ENCODE results near the gene HAL. TPM values are rescaled to one million over a fixed set of nuclear protein-coding genes. Genes with fewer than 3 reads are reported as not detected.

Gene HAL
- total and polyA plus RNA-seq, 2 of the 8 experiments (the other 6 are each of a cell fraction or from before 2014, with no cell fraction given), result 0.12 to 0.17 TPM

DNA sequence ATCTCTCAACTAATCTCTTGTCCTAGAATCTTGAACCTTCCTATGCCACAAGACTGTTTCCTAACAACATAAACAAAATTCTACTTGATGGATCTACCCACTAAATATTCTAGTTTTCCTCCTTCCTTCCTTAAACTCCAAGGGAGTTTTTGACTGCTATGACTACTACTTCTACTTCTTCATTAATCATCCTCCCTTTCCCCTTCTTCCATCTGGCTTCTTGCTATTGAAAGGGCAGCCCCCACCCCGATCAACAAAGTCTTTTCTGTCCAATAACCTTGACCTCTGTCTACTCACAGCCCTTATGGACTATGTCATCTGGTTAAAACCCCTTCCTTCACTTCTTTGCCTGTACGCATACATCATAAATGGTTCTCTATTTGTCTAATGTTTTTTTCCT is 33.7 kb upstream of the HAL start:
- POLR2A ChIA-PET (ENCODE audit: partially characterized antibody), result no interaction called here
- 84% methylated on average over 2 of the region's 2 CpGs; no CpG with 5 or more reads in 1 of the 2 experiments for WGBS, 2 experiments (ENCODE audit: extremely low coverage in 1 of 2, insufficient coverage in 1 of 2, insufficient read length in 1 of 2, insufficient replicate concordance in 2 of 2, low coverage in 1 of 2, low lambda C conversion rate in 2 of 2, missing lambda C conversion rate in 1 of 2)

More for the DNA sequence above, 33.7 kb upstream of the HAL start:
- Histone ChIP-seq H3K4me1 (replicated peaks in 1 of 4; ENCODE audit: control insufficient read depth in 3 of 4, insufficient read depth in 4 of 4, low read length in 3 of 4) (no peaks in the 10 kb centered on the region), H2BK5ac (ENCODE audit: low read depth, low read length) (no peak overlapping the region), H3K79me2 (ENCODE audit: control insufficient read depth in 1 of 2, insufficient read depth in 2 of 2, low read length in 2 of 2) (peaks cover 0 to 50% of the 10 kb centered on the region in 2 experiments; a peak in 2 of 4 replicates), H3K9me3 (ENCODE audit: insufficient read depth in 2 of 2, low read depth in 1 of 2, low read length in 1 of 2) (no peaks in the 10 kb centered on the region), H4K8ac (ENCODE audit: extremely low read depth, insufficient read depth, low read length) (no peak overlapping the region), H3K79me1 (ENCODE audit: low read depth, low read length) (no peaks in the 10 kb centered on the region; the same call in 1 of the 2 replicates), H3K4me2 (ENCODE audit: insufficient read depth in 1 of 2, low read depth in 2 of 2, low read length in 2 of 2) (no peak overlapping the region), H4K5ac (ENCODE audit: insufficient read length, low read depth, low read length) (no peak overlapping the region), H3K27me3 (replicated peaks in 1 of 4; ENCODE audit: control insufficient read depth in 3 of 4, extremely low read depth in 1 of 4, insufficient read depth in 3 of 4, low read length in 3 of 4) (no peaks in the 10 kb centered on the region), H3K4me3 (ENCODE audit: extremely low read depth in 1 of 4, insufficient read depth in 2 of 4, low read depth in 3 of 4, low read length in 4 of 4) (no peak overlapping the region), H2BK120ac (replicated peaks; ENCODE audit: low read depth, low read length) (no peak overlapping the region), H4K20me1 (replicated peaks in 1 of 2; ENCODE audit: control insufficient read depth in 1 of 2, insufficient read depth in 2 of 2, low read length in 2 of 2) (no peaks in the 10 kb centered on the region), H3K14ac (ENCODE audit: insufficient read length) (no peak overlapping the region), H4K91ac (replicated peaks; ENCODE audit: insufficient read length, low read length) (no peak overlapping the region), H3K23me2 (ENCODE audit: low read depth, low read length) (peaks cover 3% of the 10 kb centered on the region; the same call in 1 of the 2 replicates), H2BK12ac (ENCODE audit: low read depth, low read length) (no peak overlapping the region), H3K23ac (ENCODE audit: insufficient read length) (no peak overlapping the region), H2AK5ac (ENCODE audit: low read depth, low read length) (no peak overlapping the region), H2BK20ac (ENCODE audit: low read length) (no peak overlapping the region), H3K4ac (replicated peaks; ENCODE audit: insufficient read length, low read depth, low read length) (no peak overlapping the region), H3K18ac (ENCODE audit: extremely low read depth, low read length) (no peak overlapping the region), H2AFZ (ENCODE audit: low read length) (no peak overlapping the region), H2BK15ac (ENCODE audit: low read length) (no peak overlapping the region), H3K36me3 (ENCODE audit: control insufficient read depth in 2 of 4, insufficient read depth in 4 of 4, low read length in 3 of 4) (peaks cover 2 to 42% (median 25%) of the 10 kb centered on the region in 4 experiments; a peak in 6 of 8 replicates), H3K9ac (replicated peaks in 1 of 4; ENCODE audit: extremely low read depth in 1 of 4, low read depth in 3 of 4, low read length in 3 of 4) (no peak overlapping the region), H3K27ac (ENCODE audit: low read depth, low read length) (no peak overlapping the region), H3K56ac (replicated peaks; ENCODE audit: insufficient read length, low read depth, low read length) (no peak overlapping the region)
- TF ChIP-seq, protein P1, sequence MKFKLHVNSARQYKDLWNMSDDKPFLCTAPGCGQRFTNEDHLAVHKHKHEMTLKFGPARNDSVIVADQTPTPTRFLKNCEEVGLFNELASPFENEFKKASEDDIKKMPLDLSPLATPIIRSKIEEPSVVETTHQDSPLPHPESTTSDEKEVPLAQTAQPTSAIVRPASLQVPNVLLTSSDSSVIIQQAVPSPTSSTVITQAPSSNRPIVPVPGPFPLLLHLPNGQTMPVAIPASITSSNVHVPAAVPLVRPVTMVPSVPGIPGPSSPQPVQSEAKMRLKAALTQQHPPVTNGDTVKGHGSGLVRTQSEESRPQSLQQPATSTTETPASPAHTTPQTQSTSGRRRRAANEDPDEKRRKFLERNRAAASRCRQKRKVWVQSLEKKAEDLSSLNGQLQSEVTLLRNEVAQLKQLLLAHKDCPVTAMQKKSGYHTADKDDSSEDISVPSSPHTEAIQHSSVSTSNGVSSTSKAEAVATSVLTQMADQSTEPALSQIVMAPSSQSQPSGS (IDR thresholded peaks at IDR 0.05; ENCODE audit: low read length), result no peak
- TF ChIP-seq CHD1 (IDR thresholded peaks at IDR 0.05; ENCODE audit: low read depth, low read length) (no peak), SIRT6 (IDR thresholded peaks at IDR 0.05; ENCODE audit: low read length) (no peak), EGR1 (IDR thresholded peaks at IDR 0.05; ENCODE audit: borderline replicate concordance, low read depth, low read length) (no peak), KDM4A (IDR thresholded peaks at IDR 0.05; ENCODE audit: low read depth, low read length, severe bottlenecking) (no peak), SIX5 (IDR thresholded peaks at IDR 0.05; ENCODE audit: low read depth, low read length) (no peak), TEAD4 (IDR thresholded peaks at IDR 0.05; ENCODE audit: low read depth, low read length) (no peak)
- CTCF ChIA-PET (ENCODE audit: partially characterized antibody), result interaction anchor here (0.5 to 1.6 kb wide), 2 partner anchors 40 to 1004 kb away, joined by 3 to 4 read pairs; no protein-coding TSS in a partner anchor
- DNase-seq (ENCODE audit: low read depth in 1 of 2, low spot score in 2 of 2), result no peak
- FAIRE-seq, result no peak
